Measurements from ENCODE around the gene ELOA2.
"Not testable (repeated sequence)": the region's sequence is repeated elsewhere in the genome, so short reads cannot be mapped to it uniquely, and the experiment has no call there.

The ELOA2 gene

GRCh38 chr18:47022821-47023220, 12.6 kb downstream of the ELOA2 start:
- DNase-seq (ENCODE audit: low read depth), result not testable (repeated sequence)

DNA sequence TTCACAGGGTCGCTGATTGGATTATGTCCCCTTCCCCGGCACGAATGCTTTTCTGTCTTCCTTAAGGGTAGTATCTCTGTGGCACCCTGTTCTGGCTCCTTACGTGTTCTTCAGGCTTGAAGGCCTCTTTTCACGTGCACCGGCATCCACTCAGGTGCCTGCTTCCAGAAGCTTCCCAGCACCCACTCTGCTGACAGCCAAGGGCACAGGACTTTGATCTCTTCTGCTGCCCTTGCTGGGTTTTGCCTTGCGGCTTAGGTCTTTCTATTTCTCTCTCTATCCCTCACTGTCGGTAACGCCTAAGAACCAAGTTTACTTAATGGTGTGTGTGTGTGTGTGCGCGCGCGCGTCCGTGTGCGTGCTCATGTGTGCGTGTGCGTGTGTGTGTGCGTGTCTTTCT, 14.7 kb downstream of the ELOA2 start:
- not testable (repeated sequence) for DNase-seq (ENCODE audit: low read depth)

DNA sequence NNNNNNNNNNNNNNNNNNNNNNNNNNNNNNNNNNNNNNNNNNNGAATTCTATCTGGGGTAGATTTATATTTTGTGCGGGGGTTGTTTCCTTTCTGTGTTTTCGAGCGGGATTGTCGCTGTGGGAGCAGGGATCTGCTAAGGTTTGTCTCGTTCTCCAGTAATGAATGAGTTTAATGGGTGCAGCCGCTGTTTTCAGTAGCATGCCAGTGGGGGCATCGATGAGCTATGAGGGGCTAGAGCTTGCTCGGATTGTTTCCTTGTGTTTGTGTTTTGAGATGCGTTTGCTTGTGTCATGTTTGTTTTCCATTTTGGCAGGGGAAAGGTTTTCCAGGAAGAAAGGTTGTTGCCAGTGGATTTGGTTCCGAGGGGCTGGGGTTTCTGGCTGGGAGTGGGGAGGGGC, 15.6 kb downstream of the ELOA2 start:
- DNase-seq (ENCODE audit: low read depth), result not testable (repeated sequence)

Measured in stimulated activated CD8-positive, alpha-beta memory T cell treated with anti-CD3 and anti-CD28 coated beads, Interleukin-15, amount 100 ng/mL, for 24 hours (primary cell).